GM21825 (cell line): Measurements from ENCODE around the gene CEP76.

ENCODE experiments used
- ATAC-seq: cut with Tn5 transposase; IDR thresholded peaks from one replicate; pipeline ENCODE4 v1.9.1; 2021; ENCODE audit warnings: mild to moderate bottlenecking, moderate library complexity; ENCODE audit not compliant: unreplicated experiment

CEP76 gene

GRCh38 chr18:12703664-12704063, 1.1 kb upstream of the CEP76 start:
- no peak for ATAC-seq

GRCh38 chr18:12703096-12703567, 609 bp upstream of the CEP76 start:
- no peak for ATAC-seq

GRCh38 chr18:12701161-12701560, 1.4 kb downstream of the CEP76 start:
- ATAC-seq = no peak

- no peak for ATAC-seq
Observed at GRCh38 chr18:12699747-12700146, 2.8 kb downstream of the CEP76 start.

- no peak for ATAC-seq
Observed at GRCh38 chr18:12694032-12694431, 8.5 kb downstream of the CEP76 start.

- no peak for ATAC-seq
Observed at GRCh38 chr18:12692206-12692605, 10.3 kb downstream of the CEP76 start.

- ATAC-seq = no peak
Observed at GRCh38 chr18:12689256-12689850, 13.2 kb downstream of the CEP76 start.

GRCh38 chr18:12686100-12686499, 16.4 kb downstream of the CEP76 start:
- ATAC-seq = no peak

GRCh38 chr18:12679183-12679786, 23.2 kb downstream of the CEP76 start:
- ATAC-seq = no peak

GRCh38 chr18:12668041-12668440, 34.5 kb downstream of the CEP76 start:
- ATAC-seq = no peak

GRCh38 chr18:12659904-12660605, 42.5 kb downstream of the CEP76 start:
- ATAC-seq = no peak

- no peak for ATAC-seq
Observed at GRCh38 chr18:12658426-12659138, 43.9 kb downstream of the CEP76 start.

- peak; percentile 63 for ATAC-seq
Observed at GRCh38 chr18:12657684-12658425, 44.7 kb downstream of the CEP76 start, which contains the start of gene SPIRE1. SPIRE1 (minus strand) TSS chr18:12658107; CDS start chr18:12657866, 241 bp downstream.

GRCh38 chr18:12656938-12657683, 45.4 kb downstream of the CEP76 start:
- peak; percentile 23 for ATAC-seq

- no peak for ATAC-seq
Observed at GRCh38 chr18:12656605-12656937, 46.0 kb downstream of the CEP76 start.

- ATAC-seq = no peak
Observed at GRCh38 chr18:12654971-12655370, 47.6 kb downstream of the CEP76 start.

- no peak for ATAC-seq
Observed at GRCh38 chr18:12652861-12653401, 49.6 kb downstream of the CEP76 start.

- ATAC-seq = no peak
Observed at GRCh38 chr18:12651651-12652050, 50.9 kb downstream of the CEP76 start.

- ATAC-seq = no peak
Observed at GRCh38 chr18:12647773-12648172, 54.8 kb downstream of the CEP76 start.

- no peak for ATAC-seq
Observed at GRCh38 chr18:12645751-12646203, 56.7 kb downstream of the CEP76 start.
